K562 (cell line): ENCODE measurements around the gene PTPN9. TPM values are rescaled to one million over a fixed set of nuclear protein-coding genes. Genes with fewer than 3 reads are reported as not detected.

Source experiments
- CTCF ChIP-seq, 3 experiments: IDR thresholded peaks in 2 of 3; conservative IDR thresholded peaks in 1 of 3; 2 replicates each; pipeline ENCODE4 v1.5.1; 2011 to 2012; ENCODE audit warnings: low read length in 3 of 3, mild to moderate bottlenecking in 3 of 3, control low read depth in 2 of 3, improper control_type of control experiment in 1 of 3, inconsistent platforms in 1 of 3, low read depth in 1 of 3, mixed read lengths in 1 of 3, moderate library complexity in 1 of 3; ENCODE audit not compliant: insufficient read depth in 2 of 3
- ESRRB ChIP-seq: fragments of 250-450 bp; sonication (Bioruptor Pico); IDR thresholded peaks from 2 replicates; pipeline ENCODE4 v1.5.0; 2020; ENCODE audit warnings: mild to moderate bottlenecking, moderate library complexity, borderline replicate concordance
- ID3 ChIP-seq, 2 experiments: fragments of 250-450 bp in 1 of 2; fragments of 450-650 bp in 1 of 2; sonication (Bioruptor Pico) in 1 of 2; IDR thresholded peaks; 2 replicates each; pipeline versions ENCODE4 v1.6.1 to v1.8.0; 2016 to 2021; ENCODE audit warnings: mild to moderate bottlenecking in 2 of 2, moderate library complexity in 2 of 2, missing compliant biosample characterization in 1 of 2, missing genetic modification characterization in 1 of 2
- NBN ChIP-seq: fragments of 450-650 bp; IDR thresholded peaks from 2 replicates; pipeline ENCODE4 v1.6.1; 2016; ENCODE audit warnings: low read depth, mild to moderate bottlenecking
- POLR2AphosphoS2 ChIP-seq: IDR thresholded peaks from 2 replicates; pipeline ENCODE4 v1.6.1; 2012; ENCODE audit warnings: low read length, improper control_type of control experiment
- POU5F1 ChIP-seq: fragments of 150-350 bp; IDR thresholded peaks from 2 replicates; pipeline ENCODE4 v1.6.1; 2014; ENCODE audit warnings: borderline replicate concordance, low read length, low read depth, mild to moderate bottlenecking; ENCODE audit not compliant: partially characterized antibody
- RB1 ChIP-seq: fragments of 450-650 bp; IDR thresholded peaks from 2 replicates; pipeline ENCODE4 v1.6.1; 2017; ENCODE audit warnings: low read depth, mild to moderate bottlenecking
- TBP ChIP-seq: optimal IDR thresholded peaks from 2 replicates; pipeline ENCODE3; 2011; ENCODE audit warnings: low read depth, low read length, improper control_type of control experiment
- TRIM28 ChIP-seq: fragments of 450-650 bp; IDR thresholded peaks from 2 replicates; pipeline ENCODE4 v1.6.1; 2017
- TSC22D4 ChIP-seq: fragments of 450-650 bp; IDR thresholded peaks from 2 replicates; pipeline ENCODE4 v1.6.1; 2016; ENCODE audit warnings: missing genetic modification characterization, missing biosample characterization, control low read depth
- U2AF2 ChIP-seq: fragments of 200-400 bp; formaldehyde crosslinking; optimal IDR thresholded peaks from 2 replicates; pipeline ENCODE3; 2017; ENCODE audit warnings: low read depth, mild to moderate bottlenecking, low read length
- ZBTB49 ChIP-seq: sonication (generic); formaldehyde crosslinking; IDR thresholded peaks from 2 replicates; pipeline ENCODE4 v1.8.0; 2022; ENCODE audit warnings: missing genetic modification reagents, mild to moderate bottlenecking, borderline replicate concordance
- ZNF184 ChIP-seq: sonication (generic); formaldehyde crosslinking; IDR thresholded peaks from 2 replicates; pipeline ENCODE4 v1.5.0; 2020; ENCODE audit warnings: missing genetic modification reagents
- ZNF274 ChIP-seq: IDR thresholded peaks from 2 replicates; pipeline ENCODE4 v1.6.1; 2011; ENCODE audit warnings: low read depth, mild to moderate bottlenecking, low read length, moderate library complexity, borderline replicate concordance
- ZNF384 ChIP-seq: IDR thresholded peaks from 2 replicates; pipeline ENCODE4 v1.6.1; 2012; ENCODE audit warnings: low read depth, low read length, improper control_type of control experiment
- ZSCAN32 ChIP-seq: fragments of 450-650 bp; formaldehyde crosslinking; IDR thresholded peaks from 2 replicates; pipeline ENCODE4 v1.4.0; 2020; ENCODE audit warnings: mild to moderate bottlenecking, moderate library complexity
- polyA plus RNA-seq, 8 experiments: library from polyadenylated mRNA; depleted of rRNA in 4 of 8; stranded (reverse) in 5 of 8; unstranded in 3 of 8; fragments of >200 nt; fragmentation: Nextera tagmentation in 2 of 8; fragmentation: Illumina TruSeq in 1 of 8; extraction: Ambion mirVana in 2 of 8; extraction: Trizol in 1 of 8; gene quantifications; 2 replicates each; pipeline versions ENCODE4 v1.2.1 to v1.2.3, GENCODE V29; 2011 to 2014; ENCODE audit warnings: inconsistent platforms in 1 of 8, missing spikeins in 1 of 8
- total RNA-seq, 7 experiments: library from RNA; depleted of rRNA in 6 of 7; stranded (reverse); fragments of >200 nt in 6 of 7; fragmentation: Illumina TruSeq in 2 of 7; extraction: Trizol in 2 of 7; gene quantifications; 2 replicates each; pipeline versions ENCODE4 v1.2.1 to v1.2.3, GENCODE V29; 2011 to 2021; ENCODE audit warnings: low replicate concordance in 1 of 7
- TF ChIP-seq, protein P1 (sequence below): fragments of 250-450 bp; sonication (Bioruptor Pico); IDR thresholded peaks from 2 replicates; pipeline ENCODE4 v1.8.0; 2021; ENCODE audit warnings: borderline replicate concordance, mild to moderate bottlenecking, moderate library complexity; ENCODE audit not compliant: poor library complexity, severe bottlenecking
- TF ChIP-seq, protein P2 (sequence below): fragments of 250-450 bp; sonication (Bioruptor Pico); IDR thresholded peaks from 2 replicates; pipeline ENCODE4 v1.5.0; 2020; ENCODE audit warnings: mild to moderate bottlenecking, borderline replicate concordance

Gene PTPN9
- total and polyA plus RNA-seq, 9 of the 15 experiments (the other 6 are each of a cell fraction or from before 2014, with no cell fraction given) = 5.0 to 24.0 (median 14.2) TPM

DNA sequence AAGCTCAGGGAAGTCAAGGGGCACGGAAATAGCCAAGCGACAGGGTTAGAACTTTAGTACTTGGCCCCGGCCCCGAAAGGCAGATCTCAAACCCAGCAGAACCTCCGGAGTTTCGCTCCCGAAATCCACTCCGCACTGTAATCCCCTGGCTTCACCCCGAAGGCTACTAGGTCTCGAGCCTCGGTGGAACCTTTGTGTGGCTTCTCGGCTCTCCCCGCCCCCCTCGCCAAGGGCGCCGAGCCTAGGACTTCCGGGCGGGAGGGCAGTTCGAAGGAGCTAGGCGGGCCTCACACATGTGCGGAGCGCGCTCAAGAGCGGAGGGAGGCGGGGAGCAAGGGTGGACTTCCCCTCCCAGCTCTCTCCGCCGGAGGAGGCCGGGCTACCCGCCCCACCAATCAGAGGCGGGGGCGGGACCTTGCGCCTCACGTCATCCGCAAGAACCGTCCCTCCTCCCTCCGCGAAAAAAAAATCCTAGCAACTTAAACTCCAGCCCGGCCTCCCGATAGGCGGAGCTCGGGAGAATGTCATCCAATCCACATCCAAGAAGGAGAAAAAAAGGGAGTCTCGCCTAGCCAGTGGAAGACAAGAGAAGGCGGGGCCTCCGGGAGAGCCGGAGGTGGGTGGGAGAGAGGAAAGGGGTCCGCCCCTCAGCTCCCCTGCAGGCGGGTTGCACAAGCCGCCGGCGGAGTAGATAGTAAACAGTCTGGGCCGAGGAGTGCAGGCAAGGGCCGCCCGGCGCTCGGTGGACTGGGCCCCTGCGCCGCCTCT is 125.2 kb downstream of the PTPN9 start (continued):
- TF ChIP-seq ZBTB49 (CRISPR knock-in tag) = no peak
- TF ChIP-seq, protein P1, sequence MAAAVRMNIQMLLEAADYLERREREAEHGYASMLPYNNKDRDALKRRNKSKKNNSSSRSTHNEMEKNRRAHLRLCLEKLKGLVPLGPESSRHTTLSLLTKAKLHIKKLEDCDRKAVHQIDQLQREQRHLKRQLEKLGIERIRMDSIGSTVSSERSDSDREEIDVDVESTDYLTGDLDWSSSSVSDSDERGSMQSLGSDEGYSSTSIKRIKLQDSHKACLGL (CRISPR knock-in tag) = peak; percentile 65
- peak in 1 of 3 experiments; percentile 11; a peak in 1 of 6 replicates for TF ChIP-seq CTCF (IDR thresholded peaks at IDR 0.05 in 2 of 3, conservative IDR thresholded peaks at IDR 0.05 in 1 of 3; ENCODE audit: insufficient read depth in 2 of 3, low read depth in 1 of 3, low read length in 3 of 3)
- TF ChIP-seq ZNF184 (CRISPR knock-in tag) = no peak
- TF ChIP-seq ZNF384 = peak; percentile 100
- TF ChIP-seq POLR2AphosphoS2 = no peak
- no peak for TF ChIP-seq U2AF2
- peak; percentile 67 for TF ChIP-seq TBP
- no peak for TF ChIP-seq ZSCAN32 (CRISPR knock-in tag)
- no peak for TF ChIP-seq ESRRB (CRISPR knock-in tag)
- no peak for TF ChIP-seq NBN
- peak; percentile 32; the same call in 1 of the 2 replicates for TF ChIP-seq TRIM28
- no peak for TF ChIP-seq TSC22D4
- no peak for TF ChIP-seq ZNF274
- TF ChIP-seq, protein P2, sequence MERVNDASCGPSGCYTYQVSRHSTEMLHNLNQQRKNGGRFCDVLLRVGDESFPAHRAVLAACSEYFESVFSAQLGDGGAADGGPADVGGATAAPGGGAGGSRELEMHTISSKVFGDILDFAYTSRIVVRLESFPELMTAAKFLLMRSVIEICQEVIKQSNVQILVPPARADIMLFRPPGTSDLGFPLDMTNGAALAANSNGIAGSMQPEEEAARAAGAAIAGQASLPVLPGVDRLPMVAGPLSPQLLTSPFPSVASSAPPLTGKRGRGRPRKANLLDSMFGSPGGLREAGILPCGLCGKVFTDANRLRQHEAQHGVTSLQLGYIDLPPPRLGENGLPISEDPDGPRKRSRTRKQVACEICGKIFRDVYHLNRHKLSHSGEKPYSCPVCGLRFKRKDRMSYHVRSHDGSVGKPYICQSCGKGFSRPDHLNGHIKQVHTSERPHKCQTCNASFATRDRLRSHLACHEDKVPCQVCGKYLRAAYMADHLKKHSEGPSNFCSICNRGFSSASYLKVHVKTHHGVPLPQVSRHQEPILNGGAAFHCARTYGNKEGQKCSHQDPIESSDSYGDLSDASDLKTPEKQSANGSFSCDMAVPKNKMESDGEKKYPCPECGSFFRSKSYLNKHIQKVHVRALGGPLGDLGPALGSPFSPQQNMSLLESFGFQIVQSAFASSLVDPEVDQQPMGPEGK (CRISPR knock-in tag) = 0 out of 2 replicates have a peak, but pooled peaks have one; percentile 11
- TF ChIP-seq POU5F1 = no peak
- TF ChIP-seq RB1 = peak; percentile 75; the same call in 1 of the 2 replicates
- no peak for TF ChIP-seq ID3 (CRISPR knock-in tag; IDR thresholded peaks at IDR 0.05)
- peak; percentile 45; the same call in 1 of the 2 replicates for TF ChIP-seq ID3 (tag; IDR thresholded peaks at IDR 0.05)
